C4-2B (cell line): Measurements from ENCODE around the gene TRMT10C.

ENCODE experiments used
- H3K27ac ChIP-seq: fragments of 450-650 bp; 2 replicates; pipeline ENCODE4 v1.5.1; 2017
- ZFX ChIP-seq: fragments of 450-650 bp; IDR thresholded peaks from 2 replicates; pipeline ENCODE4 v1.6.1; 2017
- TF ChIP-seq, protein P1 (sequence below): fragments of 450-650 bp; conservative IDR thresholded peaks from 2 replicates; pipeline ENCODE4 v1.5.1; 2017; ENCODE audit warnings: mild to moderate bottlenecking

Gene TRMT10C

DNA sequence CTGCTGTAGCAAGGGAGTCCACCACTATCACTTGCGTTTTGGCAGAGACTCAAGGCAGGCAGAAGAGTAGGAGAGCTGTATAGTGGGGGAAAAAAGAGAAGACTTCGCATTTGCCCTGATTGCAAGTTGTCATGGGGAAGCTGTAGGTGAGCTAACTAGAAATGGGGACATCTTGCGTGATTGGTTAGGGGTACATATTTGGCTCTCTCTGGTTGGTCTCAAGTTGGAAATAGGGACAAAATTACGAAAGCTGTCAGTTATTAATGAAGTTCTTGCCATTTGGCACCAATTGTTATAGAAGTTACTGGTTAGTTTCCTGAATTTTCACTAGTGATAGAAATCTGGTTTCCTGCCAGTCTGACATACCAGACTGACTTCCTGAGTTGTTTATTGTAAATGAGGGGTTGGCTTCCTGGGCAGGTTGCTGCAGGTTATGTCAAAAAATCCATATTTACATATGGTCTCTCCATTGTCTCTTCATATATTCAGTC is 40.4 kb upstream of the TRMT10C start:
- no peak overlapping the region for H3K27ac ChIP-seq
- TF ChIP-seq, protein P1, sequence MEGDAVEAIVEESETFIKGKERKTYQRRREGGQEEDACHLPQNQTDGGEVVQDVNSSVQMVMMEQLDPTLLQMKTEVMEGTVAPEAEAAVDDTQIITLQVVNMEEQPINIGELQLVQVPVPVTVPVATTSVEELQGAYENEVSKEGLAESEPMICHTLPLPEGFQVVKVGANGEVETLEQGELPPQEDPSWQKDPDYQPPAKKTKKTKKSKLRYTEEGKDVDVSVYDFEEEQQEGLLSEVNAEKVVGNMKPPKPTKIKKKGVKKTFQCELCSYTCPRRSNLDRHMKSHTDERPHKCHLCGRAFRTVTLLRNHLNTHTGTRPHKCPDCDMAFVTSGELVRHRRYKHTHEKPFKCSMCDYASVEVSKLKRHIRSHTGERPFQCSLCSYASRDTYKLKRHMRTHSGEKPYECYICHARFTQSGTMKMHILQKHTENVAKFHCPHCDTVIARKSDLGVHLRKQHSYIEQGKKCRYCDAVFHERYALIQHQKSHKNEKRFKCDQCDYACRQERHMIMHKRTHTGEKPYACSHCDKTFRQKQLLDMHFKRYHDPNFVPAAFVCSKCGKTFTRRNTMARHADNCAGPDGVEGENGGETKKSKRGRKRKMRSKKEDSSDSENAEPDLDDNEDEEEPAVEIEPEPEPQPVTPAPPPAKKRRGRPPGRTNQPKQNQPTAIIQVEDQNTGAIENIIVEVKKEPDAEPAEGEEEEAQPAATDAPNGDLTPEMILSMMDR: no peak
- TF ChIP-seq ZFX: no peak

DNA sequence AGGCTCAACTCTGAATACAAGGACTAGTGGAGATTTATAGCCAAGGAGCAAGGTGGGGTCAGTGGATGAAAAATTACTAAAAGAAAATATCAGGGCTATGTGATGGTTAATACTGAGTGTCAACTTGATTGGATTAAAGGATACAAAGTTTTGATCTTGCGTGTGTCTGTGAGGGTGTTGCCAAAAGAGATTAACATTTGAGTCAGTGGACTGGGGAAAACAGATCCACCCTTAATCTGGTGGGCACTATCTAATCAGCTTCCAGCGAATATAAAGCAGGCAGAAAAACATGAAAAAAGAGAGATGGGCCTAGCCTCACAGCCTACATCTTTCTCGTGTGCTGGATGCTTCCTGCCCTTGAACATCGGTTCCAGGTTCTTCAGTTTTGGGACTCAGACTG is 34.2 kb upstream of the TRMT10C start:
- H3K27ac ChIP-seq: no peak overlapping the region
- no peak for TF ChIP-seq ZFX
- TF ChIP-seq, protein P1: no peak

DNA sequence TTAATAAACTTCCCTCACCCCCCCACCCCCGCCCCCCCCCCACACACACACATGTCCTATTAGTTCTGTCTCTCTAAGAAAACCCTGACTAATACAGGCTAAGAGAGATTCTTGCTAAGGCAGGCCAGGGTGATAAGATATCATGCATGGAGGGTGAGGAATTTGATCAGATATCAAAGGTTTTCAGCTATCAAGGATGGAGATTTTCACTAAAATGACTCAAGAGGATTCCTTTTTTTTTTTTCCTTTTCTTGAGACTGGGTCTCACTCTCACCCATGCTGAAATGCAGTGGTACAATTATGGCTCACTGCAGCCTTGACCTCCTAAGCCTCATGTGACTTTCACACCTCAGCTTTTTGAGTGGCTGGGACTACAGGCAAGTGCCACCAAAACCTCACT is 33.8 kb upstream of the TRMT10C start:
- no peak for TF ChIP-seq ZFX
- TF ChIP-seq, protein P1: no peak
- H3K27ac ChIP-seq: no peak overlapping the region

GRCh38 chr3:101529816-101530685 is 31.6 kb upstream of the TRMT10C start:
- no peak overlapping the region for H3K27ac ChIP-seq
- TF ChIP-seq ZFX: no peak

DNA sequence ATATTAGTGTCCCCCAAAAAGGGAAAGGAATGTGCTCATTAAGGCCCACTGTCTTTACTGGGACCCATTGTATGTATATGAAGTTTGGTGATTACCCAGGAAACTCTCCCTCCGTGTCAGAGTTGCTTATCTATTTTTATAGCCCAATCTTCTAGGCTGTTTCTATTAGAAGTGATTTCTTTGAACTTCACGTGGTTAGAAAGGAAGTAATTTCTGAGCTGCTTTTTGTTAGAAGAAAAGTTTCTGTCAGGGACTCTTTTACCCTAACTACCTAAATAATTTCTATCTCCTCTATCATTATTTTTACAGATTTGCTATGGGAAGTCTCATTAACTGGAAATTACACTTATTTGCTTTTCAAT is 31.0 kb upstream of the TRMT10C start:
- no peak overlapping the region for H3K27ac ChIP-seq
- TF ChIP-seq ZFX: no peak
- TF ChIP-seq, protein P1: no peak

GRCh38 chr3:101531473-101532086 is 30.1 kb upstream of the TRMT10C start:
- H3K27ac ChIP-seq: no peak overlapping the region
- TF ChIP-seq ZFX: no peak
- TF ChIP-seq, protein P1: no peak

- no peak overlapping the region for H3K27ac ChIP-seq
- no peak for TF ChIP-seq ZFX
- TF ChIP-seq, protein P1: no peak
These were observed 28.7 kb upstream of the TRMT10C start for GRCh38 chr3:101532783-101533602.
